NB4 (cell line): Measurements from ENCODE around the gene ACADVL.
"Not testable (repeated sequence)": the region's sequence is repeated elsewhere in the genome, so short reads cannot be mapped to it uniquely, and the experiment has no call there.

Experiments used
- DNase-seq: peaks from one replicate; pipeline ENCODE4 v3.0.0; 2010; ENCODE audit warnings: low read depth
- H3K4me3 ChIP-seq: one replicate; pipeline ENCODE4 v1.5.1; 2011; ENCODE audit warnings: mild to moderate bottlenecking, low read depth, low read length, moderate library complexity
- CTCF ChIP-seq: IDR thresholded peaks from one replicate; pipeline ENCODE4 v1.5.1; 2012; ENCODE audit warnings: low read depth, low read length
- MYC ChIP-seq: IDR thresholded peaks from 2 replicates; pipeline ENCODE4 v1.6.1; 2011; ENCODE audit warnings: low read depth, low read length
- POLR2A ChIP-seq: IDR thresholded peaks from 2 replicates; pipeline ENCODE4 v1.6.1; 2011; ENCODE audit warnings: mild to moderate bottlenecking; ENCODE audit not compliant: insufficient read length; ENCODE audit errors: extremely low read depth
- TF ChIP-seq, protein P1 (sequence below): IDR thresholded peaks from 2 replicates; pipeline ENCODE4 v1.6.1; 2011; ENCODE audit warnings: low read depth, low read length

The ACADVL gene

GRCh38 chr17:7219812-7220592 is at the start of gene ACADVL, which contains the start of gene DLG4:
Gene ACADVL (plus strand): TSS chr17:7219938. CDS start chr17:7219985, 47 bp downstream.
Gene DLG4 (minus strand): TSS chr17:7219836.
- H3K4me3 ChIP-seq, result peak within 1 kb of the TSS; percentile 79
- DNase-seq, result peak; percentile 85
- TF ChIP-seq POLR2A (peak; percentile 50), MYC (0 out of 2 replicates have a peak, but pooled peaks have one; percentile 15), CTCF (no peak)
- TF ChIP-seq, protein P1, sequence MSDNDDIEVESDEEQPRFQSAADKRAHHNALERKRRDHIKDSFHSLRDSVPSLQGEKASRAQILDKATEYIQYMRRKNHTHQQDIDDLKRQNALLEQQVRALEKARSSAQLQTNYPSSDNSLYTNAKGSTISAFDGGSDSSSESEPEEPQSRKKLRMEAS, result peak; percentile 42

DNA sequence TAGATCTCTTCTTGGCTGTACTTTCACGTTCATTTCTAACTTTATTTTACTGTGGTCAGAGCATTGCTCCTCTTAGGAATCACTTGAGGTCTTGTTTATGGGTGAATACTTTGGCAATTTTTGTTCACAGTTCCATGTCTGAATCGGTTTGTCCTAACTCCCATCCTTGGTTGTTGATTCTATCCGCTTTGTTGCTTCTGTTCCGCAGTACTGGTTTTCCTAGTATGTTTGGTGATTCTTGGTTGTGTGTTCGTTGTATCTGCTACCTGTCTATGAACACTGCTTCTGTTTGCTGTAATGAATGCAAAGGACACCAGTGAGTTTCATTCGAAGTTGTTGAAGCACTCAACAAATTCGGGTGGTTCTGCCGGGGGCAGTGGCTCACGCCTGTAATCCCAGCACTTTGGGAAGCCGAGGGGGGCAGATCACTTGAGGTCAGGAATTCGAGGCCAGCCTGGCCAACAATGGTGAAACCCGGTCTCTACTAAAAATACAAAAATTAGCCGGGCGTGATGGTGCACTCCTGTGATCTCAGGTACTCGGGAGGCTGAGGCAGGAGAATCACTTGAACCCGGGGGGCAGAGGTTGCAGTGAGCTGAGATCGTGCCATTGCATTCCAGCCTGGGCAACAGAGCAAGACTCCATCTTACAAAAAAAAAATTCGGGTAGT is 47.1 kb upstream of the ACADVL start:
- not testable (repeated sequence) for H3K4me3 ChIP-seq, DNase-seq

DNA sequence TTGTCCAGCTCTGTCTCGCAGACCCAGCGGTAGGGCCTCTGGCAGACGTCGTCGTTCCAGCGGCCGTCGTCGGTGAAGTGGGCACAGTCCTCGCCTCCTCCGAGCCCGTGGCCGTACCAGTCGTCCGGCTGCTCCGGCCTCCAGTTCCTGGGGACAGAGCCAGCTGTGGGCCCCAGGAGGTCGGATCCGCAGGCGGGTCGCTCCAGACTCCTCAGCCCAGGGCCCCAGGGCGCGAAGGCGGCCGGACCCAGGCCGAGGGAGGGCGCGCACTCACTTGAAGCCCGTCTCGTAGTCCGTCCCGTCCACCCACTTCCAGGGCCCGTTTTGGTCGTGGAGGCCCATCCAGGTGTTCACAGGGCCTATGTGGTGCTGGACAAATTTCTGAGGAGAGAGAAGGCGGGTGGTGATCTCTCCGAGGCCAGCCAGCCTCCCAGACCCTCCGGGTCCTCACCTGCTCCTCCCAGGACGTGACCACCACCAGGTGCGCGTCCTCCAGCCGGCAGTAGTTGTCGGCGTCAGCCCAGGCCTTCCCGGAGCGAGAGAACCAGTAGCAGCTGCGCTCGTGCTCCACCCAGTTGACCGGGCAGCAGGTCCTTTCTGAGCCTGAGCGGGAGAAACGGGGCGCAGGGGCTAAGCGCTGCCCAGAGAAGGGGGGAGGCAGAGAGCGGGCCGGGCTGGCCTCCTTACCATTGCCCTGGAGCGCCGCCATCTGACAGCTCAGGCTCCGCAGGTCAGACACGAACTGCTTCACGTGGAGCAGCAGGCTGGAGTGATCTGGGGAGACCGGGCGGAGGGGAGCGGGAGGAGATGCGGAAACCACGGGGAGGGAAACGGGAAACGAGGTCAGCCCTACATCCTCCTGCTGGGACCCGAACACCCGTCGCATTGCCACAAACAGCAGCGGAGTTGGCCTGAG is 45.8 kb upstream of the ACADVL start:
- no peak overlapping the region for H3K4me3 ChIP-seq
- no peak for DNase-seq

DNA sequence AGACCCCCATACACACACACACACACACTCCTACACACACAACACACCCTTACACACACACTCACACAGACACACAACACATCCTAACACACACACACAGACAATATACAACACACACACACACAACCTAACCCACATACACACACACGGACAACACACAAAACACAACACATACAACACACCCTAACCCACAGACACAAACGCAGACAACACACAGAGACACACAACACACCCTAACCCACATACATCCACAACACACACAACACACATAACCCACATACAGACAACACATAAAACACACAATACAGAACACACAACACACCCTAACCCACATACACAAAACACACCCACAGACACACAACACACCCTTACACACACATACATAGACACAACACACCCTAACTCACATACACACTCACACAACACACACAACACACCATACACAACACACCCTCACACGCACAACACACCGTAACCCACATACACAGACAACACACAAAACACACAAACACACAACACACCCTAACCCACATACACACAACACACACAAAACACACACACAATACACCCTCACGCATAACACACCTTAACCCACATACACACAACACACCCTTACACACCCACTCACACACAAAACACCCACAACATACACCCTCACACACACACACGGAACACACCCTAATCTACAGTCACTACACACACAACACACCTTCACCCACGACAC is 45.0 kb upstream of the ACADVL start:
- H3K4me3 ChIP-seq, result no peak overlapping the region
- no peak for DNase-seq
- no peak for TF ChIP-seq POLR2A
- TF ChIP-seq CTCF, result no peak
- TF ChIP-seq MYC, result no peak
- TF ChIP-seq, protein P1, result no peak

More for the DNA sequence above, 45.8 kb upstream of the ACADVL start:
- TF ChIP-seq POLR2A, result no peak
- no peak for TF ChIP-seq CTCF
- TF ChIP-seq, protein P1, result no peak
- no peak for TF ChIP-seq MYC

GRCh38 chr17:7175330-7175733 is 44.4 kb upstream of the ACADVL start:
- DNase-seq, result no peak
- no peak for TF ChIP-seq CTCF
- TF ChIP-seq, protein P1, result no peak
- TF ChIP-seq POLR2A, result no peak
- TF ChIP-seq MYC, result no peak
- H3K4me3 ChIP-seq, result no peak overlapping the region
